RWPE1 (cell line): ENCODE results near the gene SESN2.

Source experiments
- CTCF ChIA-PET: fragments of 350-600 bp; sonication (Branson Sonifier 250); formaldehyde crosslinking; extraction: SDS; loops from one replicate; lab custom pipeline; 2021; lab: Yijun Ruan, JAX
- POLR2A ChIA-PET: fragments of 400-600 bp; formaldehyde crosslinking; extraction: SDS; loops from one replicate; lab custom pipeline; 2020; ENCODE audit warnings: antibody characterized with exemption; ENCODE audit not compliant: low non-redundant PET; lab: Yijun Ruan, JAX
- DNase-seq: peaks from one replicate; pipeline ENCODE4 v3.0.0; 2012; ENCODE audit warnings: low spot score
- H3K27ac ChIP-seq: fragments of 450-650 bp; 2 replicates; pipeline ENCODE4 v1.5.1; 2017
- CTCF ChIP-seq: fragments of 450-650 bp; conservative IDR thresholded peaks from 2 replicates; pipeline ENCODE4 v1.5.1; 2017; ENCODE audit warnings: low read depth, mild to moderate bottlenecking

SESN2 gene

GRCh38 chr1:28286111-28286510 lies 26.8 kb downstream of the SESN2 start:
- H3K27ac ChIP-seq: no peak overlapping the region
- no peak for DNase-seq
- ChIA-PET CTCF (no interaction called here), POLR2A (interaction anchor here (0.7 kb wide), 1 partner anchor 28 kb away, joined by 6 read pairs; no protein-coding TSS in a partner anchor)
- TF ChIP-seq CTCF: no peak

- POLR2A ChIA-PET: no interaction called here
- no peak overlapping the region for H3K27ac ChIP-seq
- TF ChIP-seq CTCF: no peak
- no peak for DNase-seq
- CTCF ChIA-PET: no interaction called here
These were observed 29.2 kb downstream of the SESN2 start for GRCh38 chr1:28288487-28288886.

- TF ChIP-seq CTCF: no peak
- H3K27ac ChIP-seq: no peak overlapping the region
- DNase-seq: no peak
- ChIA-PET CTCF (interaction anchor here (0.6 kb wide), 1 partner anchor 31 kb away, joined by 6 read pairs; no protein-coding TSS in a partner anchor), POLR2A (no interaction called here)
These were observed 31.5 kb downstream of the SESN2 start for GRCh38 chr1:28290851-28291250.

- CTCF ChIA-PET: interaction anchor here (0.6 kb wide), 2 partner anchors 16 to 123 kb away, joined by 3 to 7 read pairs; no protein-coding TSS in a partner anchor
- H3K27ac ChIP-seq: no peak overlapping the region
- POLR2A ChIA-PET: interaction anchor here (0.7 kb wide), 1 partner anchor 17 kb away, joined by 5 read pairs; no protein-coding TSS in a partner anchor
- TF ChIP-seq CTCF: no peak
- DNase-seq: no peak
These were observed 32.4 kb downstream of the SESN2 start for GRCh38 chr1:28291711-28292110.

- no peak overlapping the region for H3K27ac ChIP-seq
- no peak for DNase-seq
- ChIA-PET POLR2A (no interaction called here), CTCF (no interaction called here)
- no peak for TF ChIP-seq CTCF
These were observed 36.6 kb downstream of the SESN2 start for GRCh38 chr1:28295936-28296335.

GRCh38 chr1:28296401-28297261 lies 37.3 kb downstream of the SESN2 start:
- no peak for TF ChIP-seq CTCF
- no peak overlapping the region for H3K27ac ChIP-seq
- POLR2A ChIA-PET: no interaction called here
- CTCF ChIA-PET: no interaction called here
- no peak for DNase-seq
